ENCODE data around the gene GIGYF2.

GIGYF2 gene

GRCh38 chr2:232869138-232870017 is 172.2 kb downstream of the GIGYF2 start:
- in situ Hi-C loops (cut with HindIII; ENCODE audit: low pct_ligation_motif_present, low sequenced_read_pairs): no loop called here
- no peak for DNase-seq
- no peaks in the 10 kb centered on the region for H3K27me3 ChIP-seq (replicated peaks)

DNA sequence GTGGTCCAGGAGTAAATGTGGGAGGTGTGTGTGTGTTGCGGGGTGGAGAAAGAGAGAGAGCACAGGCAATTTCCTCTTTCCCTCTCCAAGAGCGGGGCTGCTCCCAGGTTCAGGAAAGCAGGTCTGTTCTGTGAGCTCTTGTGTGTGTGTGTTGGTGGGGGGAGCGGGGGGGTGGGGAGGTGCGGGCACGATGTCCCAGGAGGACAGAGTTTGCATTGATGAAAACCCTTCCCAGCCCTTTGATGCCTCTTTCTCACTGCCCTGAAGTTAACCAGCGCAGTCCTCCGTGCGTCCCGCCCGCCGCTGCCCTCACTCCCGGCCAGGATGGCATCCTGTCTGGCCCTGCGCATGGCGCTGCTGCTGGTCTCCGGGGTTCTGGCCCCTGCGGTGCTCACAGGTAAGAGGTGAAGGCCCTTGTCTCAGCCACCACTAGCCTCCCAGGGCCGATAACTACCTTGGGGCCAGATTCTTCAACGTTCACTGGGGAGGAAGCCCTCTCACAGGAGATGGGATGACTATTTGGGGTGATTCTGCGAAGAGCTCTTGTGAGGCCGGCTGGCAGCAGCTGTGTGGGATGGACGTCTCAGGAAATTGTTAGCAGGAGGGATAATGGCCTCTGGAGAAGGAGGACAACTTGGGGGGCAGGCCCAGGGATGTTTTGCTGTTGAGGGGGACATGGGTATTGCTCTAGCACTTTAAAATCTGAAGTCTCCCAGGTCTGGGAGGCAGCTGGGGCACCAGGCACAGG is 173.1 kb downstream of the GIGYF2 start, which contains the start of gene SNORC:
Gene SNORC, plus strand, starts transcription at position 247 of the 748 bp plus-strand sequence. Its CDS starts 78 bp downstream, at position 325.
- no peak within 1 kb of the TSS for H3K4me3 ChIP-seq (ENCODE audit: low read depth, low read length)
- no peaks in the 10 kb centered on the region for H3K27me3 ChIP-seq (replicated peaks)
- TF ChIP-seq CTCF (IDR thresholded peaks at IDR 0.05; ENCODE audit: low read depth, low read length, missing control alignments): no peak
- H3K36me3 ChIP-seq (replicated peaks): no peaks in the 10 kb centered on the region
- H3K27ac ChIP-seq: no peak within 1 kb of the TSS
- no peak for DNase-seq
- in situ Hi-C loops (cut with HindIII; ENCODE audit: low pct_ligation_motif_present, low sequenced_read_pairs): no loop called here

More at GRCh38 chr2:232869138-232870017, 172.2 kb downstream of the GIGYF2 start:
- TF ChIP-seq CTCF (IDR thresholded peaks at IDR 0.05; ENCODE audit: low read depth, low read length, missing control alignments): no peak
- Histone ChIP-seq H3K27ac (no peak overlapping the region), H3K4me3 (ENCODE audit: low read depth, low read length) (no peak overlapping the region), H3K36me3 (replicated peaks) (no peaks in the 10 kb centered on the region)

GRCh38 chr2:232870766-232871371 is 173.7 kb downstream of the GIGYF2 start:
- H3K27me3 ChIP-seq (replicated peaks): no peaks in the 10 kb centered on the region

GRCh38 chr2:232871418-232871834 is 174.3 kb downstream of the GIGYF2 start:
- no peak for DNase-seq
- no peaks in the 10 kb centered on the region for H3K36me3 ChIP-seq (replicated peaks)
- in situ Hi-C loops (cut with HindIII; ENCODE audit: low pct_ligation_motif_present, low sequenced_read_pairs): no loop called here
- no peak overlapping the region for H3K4me3 ChIP-seq (ENCODE audit: low read depth, low read length)
- H3K27ac ChIP-seq: no peak overlapping the region
- H3K27me3 ChIP-seq (replicated peaks): no peaks in the 10 kb centered on the region
- no peak for TF ChIP-seq CTCF (IDR thresholded peaks at IDR 0.05; ENCODE audit: low read depth, low read length, missing control alignments)

More at GRCh38 chr2:232870766-232871371, 173.7 kb downstream of the GIGYF2 start:
- in situ Hi-C loops (cut with HindIII; ENCODE audit: low pct_ligation_motif_present, low sequenced_read_pairs): no loop called here
- no peak for DNase-seq
- Histone ChIP-seq H3K27ac (no peak overlapping the region), H3K4me3 (ENCODE audit: low read depth, low read length) (no peak overlapping the region), H3K36me3 (replicated peaks) (no peaks in the 10 kb centered on the region)
- no peak for TF ChIP-seq CTCF (IDR thresholded peaks at IDR 0.05; ENCODE audit: low read depth, low read length, missing control alignments)

DNA sequence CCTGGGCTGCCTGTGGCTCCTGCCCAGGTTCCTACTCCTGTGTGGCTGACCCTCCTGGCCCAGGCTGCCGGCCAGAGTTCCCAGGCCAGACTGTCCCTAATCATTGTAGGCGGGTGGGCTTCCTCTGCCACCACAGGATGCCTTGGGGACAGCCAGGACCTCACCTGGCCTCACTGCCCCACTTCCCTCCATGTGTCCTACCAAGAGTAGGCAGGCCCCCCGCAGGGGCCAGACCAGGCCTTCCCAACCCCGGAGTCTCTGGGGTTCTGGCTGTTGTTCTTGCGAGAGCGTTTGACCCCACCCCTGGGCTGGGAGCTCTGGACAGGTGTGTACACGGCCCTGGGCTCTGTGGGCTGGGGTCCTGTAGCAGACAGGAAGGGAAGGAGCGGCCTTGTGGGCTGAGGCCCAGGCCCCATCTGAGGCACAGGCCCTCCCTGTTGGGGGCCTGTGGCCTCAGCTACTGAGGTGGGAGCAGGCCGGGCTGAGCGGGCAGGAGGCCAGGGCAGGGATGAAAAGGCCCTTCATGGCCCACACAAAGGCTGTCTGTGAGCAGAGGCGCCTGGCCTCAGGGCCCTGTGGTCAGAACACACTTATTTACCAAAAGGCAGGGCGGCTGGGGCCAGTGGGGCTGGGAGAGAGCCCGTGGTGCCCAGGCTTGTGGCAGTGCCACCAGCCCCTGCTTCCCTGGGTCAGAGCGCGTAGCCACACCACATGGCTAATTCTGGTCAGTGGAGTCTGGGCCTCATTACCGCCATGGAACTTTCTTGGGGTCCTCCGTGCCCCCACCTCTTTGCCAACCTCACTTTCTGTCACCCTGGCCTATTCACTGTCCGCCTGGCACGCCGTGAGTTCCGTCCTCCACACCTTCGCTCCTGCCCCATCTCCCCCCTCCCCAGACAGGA is 175.0 kb downstream of the GIGYF2 start:
- Histone ChIP-seq H3K36me3 (replicated peaks) (no peaks in the 10 kb centered on the region), H3K27ac (no peak overlapping the region), H3K4me3 (ENCODE audit: low read depth, low read length) (no peak overlapping the region), H3K27me3 (replicated peaks) (no peaks in the 10 kb centered on the region)
- in situ Hi-C loops (cut with HindIII; ENCODE audit: low pct_ligation_motif_present, low sequenced_read_pairs): no loop called here
- no peak for DNase-seq
- no peak for TF ChIP-seq CTCF (IDR thresholded peaks at IDR 0.05; ENCODE audit: low read depth, low read length, missing control alignments)

All from brain microvascular endothelial cell (primary cell).